WTC11 (cell line): ENCODE measurements around the gene CD22. TPM values are rescaled to one million over a fixed set of nuclear protein-coding genes. Genes with fewer than 3 reads are reported as not detected.

Source experiments
- ATAC-seq: fragments of 200-7000 bp; cut with Tn5 transposase; 2 replicates; pipeline ENCODE4 v1.10.0; 2021; ENCODE audit warnings: mild to moderate bottlenecking, moderate library complexity
- CTCF ChIA-PET: fragments of 300-600 bp; sonication (Branson Sonifier 250); formaldehyde crosslinking; loops from one replicate; lab custom pipeline; 2021; ENCODE audit warnings: antibody characterized with exemption; lab: Charles Lee
- POLR2A ChIA-PET: fragments of 350-600 bp; sonication (Branson Sonifier 250); formaldehyde crosslinking; loops from one replicate; lab custom pipeline; 2021; ENCODE audit warnings: antibody characterized with exemption; lab: Charles Lee
- DNase-seq: peaks from one replicate; pipeline ENCODE4 v3.0.0; 2021; ENCODE audit warnings: low spot score
- H3K27ac Mint-ChIP-seq: 2 replicates; pipeline ENCODE4 v1.8.0; 2021; ENCODE audit warnings: mixed read lengths
- H3K27me3 Mint-ChIP-seq: 2 replicates; pipeline ENCODE4 v1.8.0; 2021; ENCODE audit warnings: low read depth, mild to moderate bottlenecking, moderate library complexity, mixed read lengths
- H3K36me3 Mint-ChIP-seq: 2 replicates; pipeline ENCODE4 v1.8.0; 2021; ENCODE audit warnings: mixed read lengths
- H3K4me1 Mint-ChIP-seq: 2 replicates; pipeline ENCODE4 v1.8.0; 2022; ENCODE audit warnings: mixed read lengths
- H3K4me3 Mint-ChIP-seq: 2 replicates; pipeline ENCODE4 v1.8.0; 2021; ENCODE audit warnings: mild to moderate bottlenecking, moderate library complexity, mixed read lengths
- H3K9me3 Mint-ChIP-seq: 2 replicates; pipeline ENCODE4 v1.8.0; 2021; ENCODE audit warnings: mixed read lengths
- CREB1 ChIP-seq: sonication (generic); formaldehyde crosslinking; IDR thresholded peaks from 2 replicates; pipeline ENCODE4 v1.8.0; 2023; ENCODE audit warnings: mild to moderate bottlenecking, missing genetic modification reagents
- ESRRA ChIP-seq: sonication (generic); formaldehyde crosslinking; IDR thresholded peaks from 2 replicates; pipeline ENCODE4 v1.8.1; 2022; ENCODE audit warnings: mild to moderate bottlenecking, missing genetic modification reagents, borderline replicate concordance
- NR1H2 ChIP-seq: sonication (generic); formaldehyde crosslinking; IDR thresholded peaks from 2 replicates; pipeline ENCODE4 v1.9.0; 2021; ENCODE audit warnings: mild to moderate bottlenecking, moderate library complexity, missing genetic modification reagents
- NR3C1 ChIP-seq: sonication (generic); formaldehyde crosslinking; conservative IDR thresholded peaks from 2 replicates; pipeline ENCODE4 v1.8.1; 2023; ENCODE audit warnings: low read depth, mild to moderate bottlenecking, missing genetic modification reagents
- SMAD3 ChIP-seq: sonication (generic); formaldehyde crosslinking; IDR thresholded peaks from 2 replicates; pipeline ENCODE4 v1.8.0; 2022; ENCODE audit warnings: missing genetic modification reagents, mild to moderate bottlenecking, borderline replicate concordance
- TEAD1 ChIP-seq: sonication (generic); formaldehyde crosslinking; IDR thresholded peaks from 2 replicates; pipeline ENCODE4 v1.8.0; 2022; ENCODE audit warnings: mild to moderate bottlenecking, missing genetic modification reagents
- ZNF232 ChIP-seq: sonication (generic); formaldehyde crosslinking; IDR thresholded peaks from 2 replicates; pipeline ENCODE4 v1.8.0; 2022; ENCODE audit warnings: mild to moderate bottlenecking, missing genetic modification reagents
- ZNF317 ChIP-seq: sonication (generic); formaldehyde crosslinking; IDR thresholded peaks from 2 replicates; pipeline ENCODE4 v1.8.1; 2023; ENCODE audit warnings: low read depth, mild to moderate bottlenecking, moderate library complexity, missing genetic modification reagents, borderline replicate concordance
- ZNF396 ChIP-seq: fragments of 250-450 bp; sonication (Bioruptor Pico); IDR thresholded peaks from 2 replicates; pipeline ENCODE4 v1.8.0; 2021; ENCODE audit warnings: mild to moderate bottlenecking, moderate library complexity, borderline replicate concordance
- total RNA-seq: library from RNA; stranded (reverse); gene quantifications from 3 replicates; pipeline ENCODE4 v1.2.3, GENCODE V29; 2021
- TF ChIP-seq, protein P1 (sequence below): sonication (generic); formaldehyde crosslinking; IDR thresholded peaks from 2 replicates; pipeline ENCODE4 v1.8.0; 2022; ENCODE audit warnings: mild to moderate bottlenecking, missing genetic modification reagents
- TF ChIP-seq, protein P2 (sequence below): fragments of 250-450 bp; sonication (Bioruptor Pico); IDR thresholded peaks from 2 replicates; pipeline ENCODE4 v1.9.0; 2021; ENCODE audit warnings: mild to moderate bottlenecking
- TF ChIP-seq, protein P3 (sequence below): fragments of 250-450 bp; sonication (Bioruptor Pico); IDR thresholded peaks from 2 replicates; pipeline ENCODE4 v1.9.0; 2021; ENCODE audit warnings: moderate library complexity, mild to moderate bottlenecking, inconsistent platforms, borderline replicate concordance

CD22 gene
- total RNA-seq, 1 experiment from 2014 or later: 0.28 TPM

DNA sequence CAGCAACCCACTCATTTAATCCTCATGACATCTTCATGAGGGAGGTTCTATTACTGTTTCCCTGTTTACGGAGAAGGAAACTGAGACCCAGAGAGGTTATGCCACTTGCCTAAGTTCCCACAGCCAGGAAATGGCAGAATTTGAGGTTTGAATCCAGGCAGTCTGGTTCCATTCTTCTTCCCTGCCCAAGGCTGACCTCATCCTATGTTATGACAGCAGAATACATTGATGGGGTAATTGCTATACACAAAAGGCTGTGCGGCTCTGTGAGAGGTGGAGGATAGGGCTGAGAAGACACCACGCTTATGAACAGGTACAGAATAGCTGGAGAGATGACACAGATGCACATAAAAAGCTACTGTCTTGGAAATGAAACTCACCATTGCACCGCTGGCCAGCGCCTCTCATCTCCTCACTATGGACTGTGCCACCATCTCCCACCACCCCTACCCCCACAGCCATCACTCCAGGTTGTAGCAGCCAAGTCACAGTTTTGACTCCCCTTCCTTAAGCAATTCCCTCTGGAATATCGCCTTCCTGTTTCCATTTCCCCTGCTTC, 25.6 kb upstream of the CD22 start:
- POLR2A ChIA-PET: no interaction called here
- TF ChIP-seq SMAD3 (CRISPR knock-in tag) (no peak), CREB1 (CRISPR knock-in tag) (no peak), NR1H2 (CRISPR knock-in tag) (no peak)
- TF ChIP-seq, protein P1, sequence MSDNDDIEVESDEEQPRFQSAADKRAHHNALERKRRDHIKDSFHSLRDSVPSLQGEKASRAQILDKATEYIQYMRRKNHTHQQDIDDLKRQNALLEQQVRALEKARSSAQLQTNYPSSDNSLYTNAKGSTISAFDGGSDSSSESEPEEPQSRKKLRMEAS (CRISPR knock-in tag): no peak
- Mint-ChIP-seq H3K4me1 (no peaks in the 10 kb centered on the region), H3K27me3 (no peaks in the 10 kb centered on the region; the same call in 1 of the 2 replicates), H3K9me3 (no peaks in the 10 kb centered on the region; the same call in 1 of the 2 replicates), H3K27ac (no peak overlapping the region), H3K36me3 (no peaks in the 10 kb centered on the region), H3K4me3 (no peak overlapping the region)
- CTCF ChIA-PET: no interaction called here
- ATAC-seq (no peak), DNase-seq (no peak)

DNA sequence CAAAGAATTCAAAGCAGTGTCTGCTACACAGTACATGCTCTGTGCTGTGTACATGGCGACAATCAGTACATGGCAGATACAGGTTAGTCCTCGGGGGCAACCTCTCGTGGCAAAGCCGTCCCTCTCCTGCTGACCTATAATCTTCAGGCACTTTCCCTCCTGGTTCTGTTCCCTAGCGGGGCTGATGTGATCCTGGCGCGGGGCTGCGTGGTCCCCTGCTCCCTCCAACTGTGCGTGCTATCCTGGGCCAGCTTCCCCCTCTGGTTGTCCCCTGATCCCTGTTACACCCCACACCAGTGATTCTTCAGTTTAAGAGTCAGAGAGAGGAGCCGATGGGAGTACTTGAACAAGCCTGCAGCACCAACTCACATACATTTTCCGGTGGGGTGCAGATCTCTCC, 25.0 kb upstream of the CD22 start:
- Mint-ChIP-seq H3K4me1 (no peaks in the 10 kb centered on the region), H3K36me3 (no peaks in the 10 kb centered on the region), H3K9me3 (no peaks in the 10 kb centered on the region; the same call in 1 of the 2 replicates), H3K4me3 (no peak overlapping the region), H3K27ac (no peak overlapping the region), H3K27me3 (no peaks in the 10 kb centered on the region; the same call in 1 of the 2 replicates)
- ATAC-seq (no peak), DNase-seq (no peak)
- POLR2A ChIA-PET: interaction anchor here (0.6 kb wide), 1 partner anchor 1681 kb away, joined by 3 read pairs; no protein-coding TSS in a partner anchor
- TF ChIP-seq, protein P1 (CRISPR knock-in tag): no peak
- TF ChIP-seq, protein P2, sequence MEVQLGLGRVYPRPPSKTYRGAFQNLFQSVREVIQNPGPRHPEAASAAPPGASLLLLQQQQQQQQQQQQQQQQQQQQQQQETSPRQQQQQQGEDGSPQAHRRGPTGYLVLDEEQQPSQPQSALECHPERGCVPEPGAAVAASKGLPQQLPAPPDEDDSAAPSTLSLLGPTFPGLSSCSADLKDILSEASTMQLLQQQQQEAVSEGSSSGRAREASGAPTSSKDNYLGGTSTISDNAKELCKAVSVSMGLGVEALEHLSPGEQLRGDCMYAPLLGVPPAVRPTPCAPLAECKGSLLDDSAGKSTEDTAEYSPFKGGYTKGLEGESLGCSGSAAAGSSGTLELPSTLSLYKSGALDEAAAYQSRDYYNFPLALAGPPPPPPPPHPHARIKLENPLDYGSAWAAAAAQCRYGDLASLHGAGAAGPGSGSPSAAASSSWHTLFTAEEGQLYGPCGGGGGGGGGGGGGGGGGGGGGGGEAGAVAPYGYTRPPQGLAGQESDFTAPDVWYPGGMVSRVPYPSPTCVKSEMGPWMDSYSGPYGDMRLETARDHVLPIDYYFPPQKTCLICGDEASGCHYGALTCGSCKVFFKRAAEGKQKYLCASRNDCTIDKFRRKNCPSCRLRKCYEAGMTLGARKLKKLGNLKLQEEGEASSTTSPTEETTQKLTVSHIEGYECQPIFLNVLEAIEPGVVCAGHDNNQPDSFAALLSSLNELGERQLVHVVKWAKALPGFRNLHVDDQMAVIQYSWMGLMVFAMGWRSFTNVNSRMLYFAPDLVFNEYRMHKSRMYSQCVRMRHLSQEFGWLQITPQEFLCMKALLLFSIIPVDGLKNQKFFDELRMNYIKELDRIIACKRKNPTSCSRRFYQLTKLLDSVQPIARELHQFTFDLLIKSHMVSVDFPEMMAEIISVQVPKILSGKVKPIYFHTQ (CRISPR knock-in tag): no peak
- TF ChIP-seq NR3C1 (CRISPR knock-in tag) (no peak), ZNF232 (CRISPR knock-in tag) (no peak), NR1H2 (CRISPR knock-in tag) (no peak), ZNF317 (CRISPR knock-in tag) (no peak), ESRRA (CRISPR knock-in tag) (no peak), ZNF396 (CRISPR knock-in tag) (no peak)
- TF ChIP-seq, protein P3, sequence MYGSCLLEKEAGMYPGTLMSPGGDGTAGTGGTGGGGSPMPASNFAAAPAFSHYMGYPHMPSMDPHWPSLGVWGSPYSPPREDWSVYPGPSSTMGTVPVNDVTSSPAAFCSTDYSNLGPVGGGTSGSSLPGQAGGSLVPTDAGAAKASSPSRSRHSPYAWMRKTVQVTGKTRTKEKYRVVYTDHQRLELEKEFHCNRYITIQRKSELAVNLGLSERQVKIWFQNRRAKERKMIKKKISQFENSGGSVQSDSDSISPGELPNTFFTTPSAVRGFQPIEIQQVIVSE (CRISPR knock-in tag): no peak
- CTCF ChIA-PET: interaction anchor here (0.5 to 2.1 kb wide), 2 partner anchors 49 to 73 kb away, joined by 3 to 10 read pairs; no protein-coding TSS in a partner anchor

DNA sequence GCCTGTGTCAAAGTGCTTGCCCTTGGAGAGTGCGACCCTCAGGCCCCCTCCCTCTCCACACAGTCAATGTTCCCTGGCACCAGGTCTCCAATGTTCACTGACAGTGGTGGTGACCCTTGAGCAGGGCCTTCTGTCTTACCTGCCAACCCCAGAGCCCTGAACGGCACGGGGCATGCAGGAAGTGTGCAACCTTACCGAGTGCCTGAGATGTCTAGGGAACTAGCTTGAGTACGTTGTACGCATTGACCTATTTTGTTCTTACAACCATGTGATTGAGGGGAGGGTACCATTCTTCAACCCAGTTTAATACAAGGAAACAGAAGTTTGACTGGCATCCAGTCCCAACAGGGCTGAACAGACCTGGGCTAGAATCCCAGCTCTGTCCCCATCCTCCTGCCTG, 23.8 kb upstream of the CD22 start:
- ChIA-PET POLR2A (interaction anchor here (1.0 kb wide), 1 partner anchor 205 kb away, joined by 3 read pairs; no protein-coding TSS in a partner anchor), CTCF (interaction anchor here (1.6 to 2.1 kb wide), 3 partner anchors 23 to 190 kb away, joined by 4 to 10 read pairs (median 7); partner anchors contain the start of gene CD22)
- DNase-seq (no peak), ATAC-seq (no peak)
- Mint-ChIP-seq H3K9me3 (no peaks in the 10 kb centered on the region; the same call in 1 of the 2 replicates), H3K27ac (no peak overlapping the region), H3K4me3 (no peak overlapping the region), H3K27me3 (no peaks in the 10 kb centered on the region; the same call in 1 of the 2 replicates), H3K36me3 (no peaks in the 10 kb centered on the region), H3K4me1 (no peaks in the 10 kb centered on the region)
- TF ChIP-seq TEAD1 (no peak), ZNF232 (CRISPR knock-in tag) (no peak)
